Ammon's horn (tissue), 1 donor: ENCODE results near the gene MEGF6.

Source experiments
- DNase-seq: peaks from one replicate; pipeline ENCODE4 v3.0.0-alpha.2; 2016; ENCODE audit warnings: low spot score

The MEGF6 gene

DNA sequence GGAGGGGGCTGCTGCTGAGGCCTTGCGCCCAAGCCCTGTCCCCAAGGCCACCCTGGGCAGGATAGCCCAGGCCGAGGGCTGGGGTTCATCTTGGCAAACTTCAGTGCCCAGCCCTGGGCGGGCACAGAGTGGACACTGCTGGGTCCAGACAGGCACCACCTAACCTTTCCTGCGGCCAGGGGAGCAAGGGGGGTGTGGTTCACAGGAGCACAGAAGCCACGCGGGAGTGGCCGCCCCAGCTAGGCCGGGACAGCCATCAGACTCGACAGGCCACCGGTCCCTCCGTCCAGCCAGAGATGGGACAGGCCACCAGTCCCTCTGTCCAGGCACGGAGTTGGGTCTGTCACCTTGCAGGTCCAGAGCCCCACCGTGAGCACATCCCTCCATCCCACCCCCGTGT lies 127.9 kb downstream of the MEGF6 start:
- DNase-seq, result no peak

DNA sequence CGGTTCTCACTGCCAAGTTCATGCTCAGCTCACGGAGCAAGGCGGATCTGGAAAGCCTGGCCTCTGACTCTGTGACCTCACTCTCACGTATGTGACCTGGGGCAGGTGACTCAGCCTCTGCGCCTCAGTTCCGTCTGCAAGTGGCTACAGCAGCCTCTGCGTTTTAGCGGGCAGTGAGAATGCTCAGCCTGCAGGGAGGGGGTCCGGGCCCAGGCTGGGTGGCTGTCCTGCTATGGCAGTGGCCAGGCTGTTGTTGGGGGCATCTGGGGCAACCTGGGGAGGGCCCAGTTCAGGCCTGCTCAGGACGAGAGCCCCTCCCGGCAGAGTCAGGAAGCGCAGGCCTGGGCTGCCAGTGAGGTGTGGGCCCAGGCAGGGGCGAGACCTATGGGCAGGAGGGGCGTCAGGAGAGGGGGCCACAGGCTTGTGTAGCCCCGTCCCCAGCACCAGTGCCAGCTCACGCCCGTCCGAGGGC lies 128.9 kb downstream of the MEGF6 start:
- DNase-seq, result no peak

DNA sequence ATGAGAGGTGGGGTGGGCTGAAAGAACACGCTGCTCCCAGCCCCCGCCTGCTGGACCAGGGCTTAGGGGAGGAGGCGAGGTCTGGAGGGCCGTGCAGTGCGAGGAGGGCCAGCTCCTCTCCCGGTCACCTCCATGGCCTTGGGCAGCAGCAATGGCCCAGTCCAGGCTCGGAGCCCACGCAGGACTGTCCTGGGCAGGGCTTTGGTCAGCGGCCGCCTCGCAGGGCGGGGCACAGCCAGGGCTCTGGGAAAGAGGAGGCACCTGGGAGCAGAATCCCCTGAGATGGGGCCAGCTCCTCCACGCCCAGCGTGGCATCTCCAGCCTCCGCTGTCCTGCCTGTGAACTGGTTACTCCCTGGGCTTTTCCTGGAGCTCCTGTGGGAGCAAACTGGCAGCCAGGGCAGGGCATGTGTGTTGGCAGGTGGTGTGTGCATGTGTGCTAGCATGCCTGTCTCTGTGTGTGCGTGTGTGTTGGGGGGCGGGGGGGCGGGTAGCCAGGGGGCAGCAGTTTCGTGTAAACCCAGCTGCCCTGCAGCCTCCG lies 129.4 kb downstream of the MEGF6 start:
- no peak for DNase-seq

DNA sequence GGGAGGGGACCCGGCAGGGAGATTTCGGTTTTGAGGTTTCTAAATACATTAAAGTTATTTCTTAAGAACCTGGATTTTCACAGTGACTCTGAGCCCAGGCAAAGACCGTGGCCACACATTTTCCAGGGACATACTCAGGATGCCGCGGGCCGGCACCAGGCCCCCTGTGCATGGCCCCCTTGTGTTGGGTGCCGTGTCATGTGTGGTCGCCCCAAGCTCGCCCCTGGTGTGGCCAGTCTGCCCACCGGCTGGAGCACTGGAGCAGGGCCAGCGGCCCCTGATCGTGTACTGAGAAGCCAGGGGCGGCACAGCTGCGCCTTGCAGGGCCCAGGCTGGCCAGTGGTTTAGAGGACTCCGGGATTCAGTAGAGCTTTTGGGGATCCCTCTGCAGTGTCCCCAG lies 130.3 kb downstream of the MEGF6 start:
- no peak for DNase-seq

DNA sequence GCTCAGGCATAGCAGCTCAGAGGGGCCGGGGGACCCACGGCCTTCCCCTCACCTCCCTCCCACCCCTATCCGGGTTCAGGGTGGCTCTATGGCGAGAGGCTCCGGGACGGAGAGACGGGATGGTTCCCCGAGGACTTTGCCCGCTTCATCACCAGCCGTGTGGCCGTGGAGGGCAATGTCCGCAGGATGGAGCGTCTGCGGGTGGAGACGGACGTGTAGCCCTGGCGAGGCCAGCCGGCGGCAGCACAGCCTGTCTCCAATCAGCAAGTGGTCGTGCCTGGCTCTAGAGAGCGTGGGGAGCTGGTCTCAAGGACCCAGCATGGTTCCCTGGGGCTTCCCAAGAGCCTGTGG lies 131.0 kb downstream of the MEGF6 start:
- no peak for DNase-seq

DNA sequence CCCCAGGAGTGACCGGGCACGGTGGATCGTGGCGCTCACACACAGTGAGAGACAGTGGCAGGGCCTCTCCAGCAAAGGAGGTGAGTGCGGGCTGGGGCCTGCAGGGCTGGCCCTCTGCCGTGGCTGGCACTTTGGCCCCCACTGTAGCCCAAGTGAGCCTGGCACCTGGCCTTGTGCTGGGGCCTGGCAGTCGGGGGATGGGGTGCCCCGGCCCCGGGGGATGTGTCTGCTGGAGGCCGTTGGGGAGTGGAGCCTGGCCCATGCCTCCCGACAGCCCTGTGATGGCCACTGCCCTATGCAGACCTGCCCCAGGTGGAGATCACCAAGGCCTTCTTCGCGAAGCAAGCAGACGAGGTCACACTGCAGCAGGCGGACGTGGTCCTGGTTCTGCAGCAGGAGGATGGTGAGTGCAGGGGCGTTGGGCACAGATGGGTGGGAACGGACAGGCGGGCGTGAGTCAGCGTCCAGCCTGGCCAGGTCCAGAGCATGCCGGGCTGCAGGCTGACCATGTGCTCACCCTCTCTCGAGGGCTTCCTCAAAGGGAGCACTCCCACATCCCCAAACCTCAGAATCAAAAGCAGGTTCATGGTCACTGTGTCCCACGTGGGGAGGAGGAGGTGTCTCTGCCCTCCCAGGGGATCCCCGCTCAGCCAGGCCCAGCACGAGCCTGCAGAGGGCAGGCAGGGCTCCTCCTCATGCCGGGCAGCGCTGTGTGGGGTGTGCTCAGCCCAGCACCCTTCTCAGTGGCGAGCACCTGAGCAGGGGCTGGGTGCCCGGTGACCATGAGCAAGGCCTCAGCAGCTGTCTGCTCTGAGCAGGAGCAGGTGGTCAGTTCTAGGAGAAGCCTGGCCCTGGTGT lies 131.6 kb downstream of the MEGF6 start:
- no peak for DNase-seq

DNA sequence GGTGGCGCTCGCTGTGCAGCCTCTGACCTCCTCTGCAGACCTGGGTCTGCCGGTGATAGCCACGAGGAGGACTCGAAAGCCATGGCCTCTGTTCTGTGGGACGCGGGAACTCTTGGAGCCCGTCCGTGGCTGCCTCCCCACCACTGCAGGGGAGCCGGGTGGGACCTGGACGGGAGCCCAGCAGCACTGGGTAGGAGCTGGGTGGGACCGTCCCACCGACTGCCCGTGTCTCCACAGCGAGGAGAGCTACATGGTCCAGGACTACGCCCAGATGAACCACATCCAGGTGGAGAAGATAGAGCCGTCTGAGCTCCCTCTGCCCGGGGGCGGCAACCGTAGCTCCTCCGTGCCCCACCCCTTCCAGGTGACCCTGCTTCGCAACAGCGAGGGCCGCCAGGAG lies 133.1 kb downstream of the MEGF6 start:
- DNase-seq, result no peak

DNA sequence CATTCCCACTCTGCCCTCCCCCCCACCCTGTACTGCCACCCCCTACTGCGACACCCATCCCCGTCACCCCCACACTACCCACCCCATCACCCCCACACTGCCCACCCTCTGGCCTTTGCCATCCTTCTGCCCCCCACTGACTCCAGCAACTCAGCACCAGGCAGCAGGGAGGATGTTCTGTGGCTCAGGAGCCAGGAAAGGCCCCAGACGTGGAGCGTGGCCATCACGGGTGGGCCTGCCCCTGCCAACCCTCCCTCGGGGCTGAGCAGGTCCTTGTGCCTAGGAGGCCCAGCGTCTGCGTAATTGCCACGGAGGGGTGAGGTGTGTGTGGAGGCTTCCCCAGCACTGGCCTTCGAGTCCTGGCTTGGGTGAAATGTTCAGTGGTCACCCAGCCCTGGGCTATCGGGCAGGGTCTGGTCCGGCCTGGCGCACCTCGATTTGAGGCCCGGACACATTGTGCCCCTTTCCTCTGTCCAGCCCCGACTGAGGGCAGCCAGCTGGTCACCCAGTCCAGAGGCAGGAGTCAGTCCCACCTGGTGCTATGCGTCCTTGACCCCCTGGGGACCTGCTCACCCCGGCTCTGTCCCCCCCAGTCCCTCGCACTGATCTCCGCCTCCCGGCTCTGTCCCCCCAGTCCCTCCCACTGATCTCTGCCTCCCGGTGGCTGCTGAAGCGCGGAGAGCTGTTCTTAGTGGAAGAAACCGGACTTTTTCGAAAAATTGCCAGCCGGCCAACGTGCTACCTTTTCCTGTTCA lies 133.9 kb downstream of the MEGF6 start:
- no peak for DNase-seq

DNA sequence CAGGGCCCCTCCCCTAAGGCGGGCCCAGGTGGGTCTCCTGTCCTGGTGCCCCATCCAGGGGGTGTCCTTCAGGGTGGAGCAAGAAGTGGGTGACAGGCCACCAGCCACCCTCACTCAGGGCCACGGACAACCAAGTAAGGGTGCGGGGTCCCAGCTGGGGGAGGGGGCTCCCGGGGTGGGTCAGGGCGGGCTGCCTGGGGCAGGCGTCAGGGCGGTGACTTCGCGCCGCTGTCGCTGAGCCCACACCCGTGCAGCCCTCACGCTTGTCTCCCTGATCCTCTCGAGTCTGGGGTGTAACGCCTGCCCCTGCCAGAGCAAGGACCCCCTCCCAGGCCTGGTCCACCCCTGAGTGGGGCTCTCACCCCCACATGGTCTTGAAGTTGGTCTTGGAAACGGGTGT lies 134.6 kb downstream of the MEGF6 start:
- no peak for DNase-seq

DNA sequence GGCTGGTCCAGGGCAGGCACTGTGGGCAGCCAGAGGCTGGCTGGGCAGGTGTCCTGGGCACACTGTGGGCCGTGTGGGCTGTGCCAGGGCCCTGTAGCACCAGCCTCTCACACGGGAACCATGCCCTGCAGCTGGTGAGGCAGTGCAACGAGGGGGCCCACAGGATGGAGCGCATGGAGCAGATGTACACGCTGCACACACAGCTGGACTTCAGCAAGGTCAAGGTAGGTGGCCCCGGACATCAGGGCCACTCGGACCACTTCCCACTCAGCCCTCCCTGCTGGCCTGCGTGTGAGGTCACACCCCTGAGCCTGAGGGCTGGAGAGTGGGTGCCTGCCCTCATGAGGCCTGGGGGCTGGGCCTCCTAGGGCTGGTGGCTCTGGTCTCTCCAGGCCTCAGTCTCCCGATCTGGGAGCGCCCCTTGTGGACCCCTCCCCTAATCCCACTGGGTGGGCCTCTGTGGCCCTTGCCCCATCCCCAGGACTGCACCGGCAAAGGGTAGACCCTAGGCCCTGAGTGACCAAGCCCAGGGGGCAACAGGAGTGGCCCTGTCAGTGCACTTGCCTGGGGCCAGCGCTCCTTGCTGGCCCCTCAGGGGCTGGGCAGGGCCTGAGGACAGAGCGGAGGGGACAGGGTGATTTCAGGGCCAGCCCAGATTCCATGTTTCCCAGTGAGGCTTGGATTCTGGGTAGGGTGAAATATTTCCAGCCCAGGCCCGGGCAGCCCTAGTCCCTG lies 135.3 kb downstream of the MEGF6 start:
- no peak for DNase-seq

DNA sequence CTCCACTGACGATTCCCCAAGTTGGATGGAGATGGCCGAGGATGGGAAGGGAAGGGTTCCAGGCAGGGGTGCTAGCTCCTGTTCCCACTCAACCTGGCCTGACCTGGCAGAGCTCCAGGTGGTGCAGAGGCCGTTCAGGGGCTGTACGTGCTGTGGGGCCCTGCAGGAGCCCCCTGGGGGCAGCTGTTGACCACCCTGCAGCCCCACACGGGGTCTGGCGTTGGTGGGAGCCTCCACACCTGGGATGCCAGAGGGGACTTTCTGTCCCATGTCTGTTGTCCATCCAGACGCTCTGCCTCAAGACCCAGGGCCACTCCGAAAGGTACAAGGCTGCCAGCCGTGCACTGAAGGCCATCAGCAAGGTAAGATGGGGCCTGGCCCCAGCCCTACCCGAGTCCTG lies 136.9 kb downstream of the MEGF6 start:
- no peak for DNase-seq

DNA sequence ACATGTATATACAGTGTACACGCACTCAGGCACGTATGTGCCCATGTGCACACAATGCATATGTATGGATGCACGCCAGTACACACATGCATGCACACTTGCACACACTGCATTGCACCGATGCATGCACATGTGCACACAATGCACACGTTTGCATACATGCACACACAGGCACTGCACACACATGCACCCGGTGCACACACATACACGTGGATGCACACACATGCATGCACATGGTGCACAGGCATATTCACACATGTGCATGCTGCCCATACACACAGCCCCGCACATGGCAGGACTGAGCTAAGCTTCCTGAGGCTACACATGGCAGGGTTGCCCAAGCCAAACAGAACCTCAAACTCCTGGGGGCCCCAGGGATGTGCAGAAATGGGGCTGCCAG lies 137.3 kb downstream of the MEGF6 start:
- no peak for DNase-seq

DNA sequence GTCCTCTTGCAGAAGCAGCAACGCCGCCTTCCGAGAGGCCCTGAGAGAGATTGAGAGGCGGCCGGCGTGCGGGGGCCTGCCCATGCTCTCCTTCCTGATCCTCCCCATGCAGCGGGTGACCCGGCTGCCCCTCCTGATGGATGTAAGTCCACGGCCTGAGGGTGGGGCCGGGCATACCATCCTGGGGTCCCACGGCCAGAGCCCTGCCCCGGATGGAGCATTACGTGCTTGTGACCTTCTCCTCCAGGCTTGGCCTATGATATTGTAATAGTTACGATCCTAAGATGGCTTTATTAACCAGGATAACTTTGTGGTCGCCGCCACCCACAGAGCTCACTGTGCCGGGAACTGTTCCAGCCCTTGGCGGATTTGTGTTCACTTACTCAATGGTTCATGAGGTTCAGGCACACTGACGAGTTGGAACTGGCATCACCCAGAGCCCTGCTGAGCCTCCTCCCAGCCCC lies 137.9 kb downstream of the MEGF6 start:
- no peak for DNase-seq

DNA sequence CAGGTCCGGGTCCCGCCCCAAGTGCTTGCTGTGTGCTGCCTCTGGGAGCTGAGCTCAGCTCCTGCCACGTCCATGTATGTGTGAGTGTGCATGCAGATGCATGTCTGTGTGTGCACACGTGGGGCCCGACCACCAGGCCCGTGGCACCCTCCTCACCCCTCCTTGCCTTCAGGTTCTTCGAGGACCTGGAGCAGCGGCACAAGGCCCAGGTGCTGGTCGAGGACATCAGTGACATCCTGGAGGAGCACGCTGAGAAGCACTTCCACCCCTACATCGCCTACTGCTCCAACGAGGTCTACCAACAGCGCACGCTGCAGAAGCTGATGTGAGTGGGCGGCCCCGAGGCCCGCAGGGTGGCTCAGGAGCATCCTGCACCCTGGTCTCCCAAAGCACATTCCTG lies 138.4 kb downstream of the MEGF6 start:
- no peak for DNase-seq

DNA sequence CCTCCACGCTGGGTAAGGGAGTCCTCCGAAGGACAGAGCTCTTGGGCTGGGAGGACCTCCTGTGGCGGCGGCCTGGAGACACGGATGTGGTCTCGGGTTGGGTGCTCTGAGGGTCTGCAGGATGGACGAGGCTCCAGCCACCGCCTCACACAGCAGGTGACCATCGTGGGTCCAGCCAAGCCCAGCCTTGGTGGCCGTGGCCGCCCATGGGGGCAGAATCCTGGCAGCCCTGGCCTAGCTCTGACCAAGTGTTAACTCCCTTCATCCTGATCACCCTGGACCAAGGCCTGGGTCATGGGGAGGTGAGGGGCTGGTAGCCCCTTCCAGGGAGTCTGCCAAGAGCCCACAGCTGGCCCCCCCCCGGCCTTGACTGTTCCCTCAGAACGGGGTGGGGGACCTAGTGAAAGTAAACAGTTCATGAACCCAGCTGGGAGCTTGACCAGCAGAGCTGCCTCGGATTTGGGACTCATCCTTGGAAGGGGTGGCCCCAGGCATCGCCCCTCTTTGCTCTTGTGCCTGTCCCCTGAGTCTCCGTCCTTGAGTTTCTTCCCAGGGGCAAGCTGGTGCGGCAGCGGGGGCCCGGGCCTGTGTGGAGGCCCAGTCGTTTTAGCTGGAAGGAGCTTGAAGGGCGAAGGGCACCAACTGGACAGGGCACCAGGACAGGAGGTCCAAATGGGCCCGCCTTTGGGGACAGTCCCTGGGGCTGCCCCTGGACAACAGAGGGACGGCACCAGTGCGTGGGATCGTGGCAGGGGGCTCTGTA lies 139.0 kb downstream of the MEGF6 start:
- no peak for DNase-seq

DNA sequence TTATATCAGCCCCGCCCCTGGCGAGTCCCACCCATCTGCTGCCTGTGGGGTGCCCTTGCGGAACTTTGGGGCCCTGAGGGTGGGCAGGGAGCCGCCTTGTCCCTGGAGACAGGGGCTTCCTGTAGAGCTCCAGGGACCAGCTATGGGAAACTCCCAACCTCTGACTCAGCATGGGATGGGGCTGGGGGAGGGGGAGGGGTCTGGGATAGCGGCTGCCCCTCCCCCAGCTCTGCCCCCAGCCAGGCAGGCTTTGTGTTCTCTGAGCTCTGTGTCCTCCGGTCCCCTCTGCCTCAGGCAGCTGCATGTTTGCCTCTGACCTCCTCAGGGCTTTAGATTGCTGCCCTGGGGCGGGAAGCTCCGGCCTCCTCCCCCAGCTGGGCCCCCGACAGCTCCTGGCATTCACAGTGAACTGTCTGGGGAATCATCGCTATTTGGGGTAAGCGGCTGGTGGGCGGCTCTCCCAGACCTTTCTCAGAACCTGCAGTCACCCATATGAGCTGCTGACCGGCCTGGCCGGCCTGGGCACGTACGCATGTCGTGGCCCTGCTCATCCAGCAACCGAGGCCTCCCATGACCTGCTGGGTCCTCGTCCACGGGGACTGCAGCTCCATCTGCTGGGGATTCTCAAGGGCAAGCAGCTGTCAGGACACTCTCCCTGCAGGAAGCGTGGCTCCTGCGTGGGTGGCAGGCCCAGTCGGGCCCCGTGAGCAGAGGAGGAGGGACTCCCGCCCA lies 139.8 kb downstream of the MEGF6 start:
- peak; percentile 35 for DNase-seq

DNA sequence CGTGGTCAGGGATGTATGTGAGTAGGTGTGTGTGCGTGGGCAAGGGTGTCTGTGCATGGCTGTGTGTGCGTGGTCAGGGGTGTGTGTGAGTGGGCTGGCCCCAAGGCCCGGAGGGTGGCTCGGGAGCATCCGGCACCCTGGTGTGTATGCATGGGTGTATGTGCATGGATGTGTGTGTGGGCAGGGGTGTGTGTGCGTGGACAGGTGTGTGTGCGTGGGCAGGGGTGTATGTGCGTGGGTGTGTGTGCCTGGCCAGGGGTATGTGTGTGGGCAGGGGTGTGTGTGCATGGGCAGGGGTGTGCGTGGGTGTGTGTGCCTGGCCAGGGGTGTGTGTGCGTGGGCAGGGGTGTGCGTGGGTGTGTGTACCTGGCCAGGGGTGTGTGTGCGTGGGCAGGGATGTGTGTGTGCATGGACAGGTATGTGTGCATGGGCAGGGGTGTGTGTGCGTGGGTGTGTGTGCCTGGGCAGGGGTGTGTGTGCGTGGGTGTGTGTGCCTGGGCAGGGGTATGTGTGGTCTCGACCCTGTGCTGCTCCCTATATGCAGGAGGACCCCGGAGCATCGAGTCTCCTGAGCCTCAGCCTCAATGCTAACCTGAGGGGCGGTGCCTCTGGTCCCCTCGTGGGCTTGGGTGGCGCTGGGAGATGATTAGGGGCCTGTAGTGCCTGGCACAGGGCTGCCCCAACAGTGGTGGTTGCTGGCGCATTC lies 140.5 kb downstream of the MEGF6 start:
- DNase-seq, result no peak

DNA sequence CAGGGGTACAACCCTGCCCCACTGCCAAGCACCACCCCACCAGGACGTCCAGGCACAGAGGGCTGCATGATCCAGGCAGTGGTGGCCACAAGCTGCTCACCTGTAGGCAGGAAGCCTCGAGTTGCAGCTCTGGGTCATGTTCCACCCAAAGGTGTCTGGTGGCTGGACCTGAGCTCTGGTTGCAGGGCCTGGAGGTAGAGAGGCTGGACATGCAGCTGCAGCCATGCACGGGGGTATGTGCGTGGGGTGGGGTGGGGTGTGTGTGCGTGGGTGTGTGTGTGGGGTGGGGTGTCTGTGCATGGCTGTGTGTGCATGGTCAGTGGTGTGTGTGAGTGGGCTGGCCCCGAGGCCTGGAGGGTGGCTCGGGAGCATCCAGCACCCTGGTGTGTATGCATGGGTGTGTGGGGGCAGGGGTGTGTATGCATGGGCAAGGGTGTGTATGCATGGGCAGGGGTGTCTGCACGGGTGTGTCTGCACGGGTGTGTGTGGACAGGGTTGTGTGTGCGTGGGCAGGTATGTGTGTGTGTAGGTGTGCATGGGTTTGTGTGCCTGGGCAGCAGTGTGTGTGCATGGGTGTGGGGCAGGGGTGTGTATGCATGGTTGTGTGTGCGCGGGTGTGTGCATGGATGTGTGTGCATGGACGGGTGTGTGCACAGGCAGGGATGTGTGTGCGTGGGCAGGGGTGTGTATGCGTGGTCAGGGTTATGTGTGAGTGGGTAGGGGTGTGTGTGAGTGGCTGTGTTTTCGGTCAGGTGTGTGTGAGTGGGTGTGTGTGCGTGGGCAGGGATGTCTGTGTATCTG lies 141.3 kb downstream of the MEGF6 start:
- DNase-seq, result no peak

DNA sequence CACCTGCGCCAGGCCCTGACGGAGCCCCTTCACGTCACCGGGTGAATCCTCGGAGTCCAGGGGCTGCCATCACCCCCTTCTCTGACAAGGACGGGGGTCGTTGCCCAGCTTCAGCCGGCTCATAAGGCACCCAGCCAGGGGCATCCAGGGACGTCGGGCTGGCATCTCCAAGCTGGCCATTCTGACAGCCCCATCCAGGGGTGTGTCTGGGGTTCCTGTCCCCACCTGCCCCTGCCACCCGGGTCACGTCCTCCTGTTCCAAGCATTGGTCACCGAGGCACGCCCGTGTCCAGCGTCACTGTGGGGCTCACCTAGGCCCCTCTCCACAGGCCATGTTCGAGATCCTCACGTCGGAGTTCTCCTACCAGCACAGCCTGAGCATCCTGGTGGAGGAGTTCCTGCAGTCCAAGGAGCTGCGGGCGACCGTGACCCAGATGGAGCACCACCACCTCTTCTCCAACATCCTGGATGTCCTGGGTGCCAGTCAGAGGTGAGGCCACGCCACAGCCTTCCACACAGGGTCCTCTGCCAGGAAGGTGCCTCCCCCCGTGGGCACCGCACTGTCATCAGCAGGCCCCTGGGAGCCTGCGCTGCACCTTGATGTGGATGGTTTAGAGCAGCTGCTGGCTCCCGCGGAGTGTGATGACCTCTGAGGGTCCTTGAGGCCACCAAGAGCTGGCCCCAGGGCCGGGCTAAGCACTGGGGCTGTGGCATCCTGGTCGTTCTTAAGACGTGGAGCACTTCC lies 142.0 kb downstream of the MEGF6 start:
- DNase-seq, result no peak
